Stimulated activated CD4-positive, alpha-beta T cell treated with anti-CD3 and anti-CD28 coated beads, Interleukin-4, amount 100 ng/mL, for 24 hours (primary cell): ENCODE data around the gene ABCC2.
"Not testable (repeated sequence)": the region's sequence is repeated elsewhere in the genome, so short reads cannot be mapped to it uniquely, and the experiment has no call there.

Source experiments
- DNase-seq: peaks from one replicate; pipeline ENCODE4 v3.0.0-alpha.2; 2020

The ABCC2 gene

GRCh38 chr10:99809931-99810615, 27.6 kb downstream of the ABCC2 start:
- DNase-seq: no peak

GRCh38 chr10:99812177-99812576, 29.7 kb downstream of the ABCC2 start:
- DNase-seq: no peak

GRCh38 chr10:99814143-99814542, 31.7 kb downstream of the ABCC2 start:
- DNase-seq: no peak

- no peak for DNase-seq
Measured at GRCh38 chr10:99815621-99816020, 33.2 kb downstream of the ABCC2 start.

- DNase-seq: no peak
Measured at GRCh38 chr10:99827936-99828335, 45.5 kb downstream of the ABCC2 start.

GRCh38 chr10:99828464-99828863, 46.0 kb downstream of the ABCC2 start:
- DNase-seq: no peak

- DNase-seq: no peak
Measured at GRCh38 chr10:99832439-99832838, 50.0 kb downstream of the ABCC2 start.

GRCh38 chr10:99834410-99834809, 52.0 kb downstream of the ABCC2 start:
- DNase-seq: no peak

- DNase-seq: no peak
Measured at GRCh38 chr10:99835947-99836346, 53.5 kb downstream of the ABCC2 start.

GRCh38 chr10:99836711-99837110, 54.3 kb downstream of the ABCC2 start:
- DNase-seq: no peak

GRCh38 chr10:99840859-99841258, 58.4 kb downstream of the ABCC2 start:
- not testable (repeated sequence) for DNase-seq

GRCh38 chr10:99841746-99842145, 59.3 kb downstream of the ABCC2 start:
- no peak for DNase-seq

GRCh38 chr10:99843310-99843709, 60.9 kb downstream of the ABCC2 start:
- no peak for DNase-seq

GRCh38 chr10:99844433-99844955, 62.1 kb downstream of the ABCC2 start:
- no peak for DNase-seq

GRCh38 chr10:99845837-99846382, 63.5 kb downstream of the ABCC2 start:
- peak; percentile 78 for DNase-seq

- DNase-seq: no peak
Measured at GRCh38 chr10:99849057-99849456, 66.6 kb downstream of the ABCC2 start.

GRCh38 chr10:99849536-99849935, 67.1 kb downstream of the ABCC2 start:
- DNase-seq: no peak

- no peak for DNase-seq
Measured at GRCh38 chr10:99850021-99850766, 67.8 kb downstream of the ABCC2 start.

- no peak for DNase-seq
Measured at GRCh38 chr10:99850767-99851340, 68.4 kb downstream of the ABCC2 start.

GRCh38 chr10:99851825-99852224, 69.4 kb downstream of the ABCC2 start:
- DNase-seq: no peak

GRCh38 chr10:99852481-99853213, 70.2 kb downstream of the ABCC2 start:
- DNase-seq: no peak

- no peak for DNase-seq
Measured at GRCh38 chr10:99853655-99854054, 71.2 kb downstream of the ABCC2 start.

- no peak for DNase-seq
Measured at GRCh38 chr10:99854860-99855259, 72.4 kb downstream of the ABCC2 start.
